AG04450 (cell line): ENCODE measurements around the gene C19orf81. TPM values are rescaled to one million over a fixed set of nuclear protein-coding genes. Genes with fewer than 3 reads are reported as not detected.

Source experiments
- CTCF ChIA-PET: fragments of 300-600, 350-600 bp; formaldehyde crosslinking; extraction: SDS; loops from one replicate; lab custom pipeline; 2022; ENCODE audit warnings: antibody characterized with exemption, inconsistent platforms; lab: Charles Lee
- POLR2A ChIA-PET: fragments of 350-600 bp; formaldehyde crosslinking; extraction: SDS; loops from one replicate; lab custom pipeline; 2021; ENCODE audit warnings: antibody characterized with exemption, inconsistent platforms; lab: Yijun Ruan, JAX
- DNase-seq: peaks from one replicate; pipeline ENCODE4 v3.0.0-alpha.2; 2011; ENCODE audit warnings: low read depth, low spot score
- H3K27ac ChIP-seq: one replicate; pipeline ENCODE4 v1.5.1; 2012; ENCODE audit warnings: low read depth, low read length, control low read depth
- H3K27me3 ChIP-seq: one replicate; pipeline ENCODE4 v1.6.0; 2012; ENCODE audit warnings: low read length; ENCODE audit not compliant: control insufficient read depth, insufficient read depth
- H3K4me3 ChIP-seq: 2 replicates; pipeline ENCODE4 v1.5.1; 2011; ENCODE audit warnings: mild to moderate bottlenecking, low read depth, low read length, control low read depth
- H3K9me3 ChIP-seq: 2 replicates; pipeline ENCODE4 v1.5.1; 2012; ENCODE audit warnings: low read length; ENCODE audit not compliant: control insufficient read depth, insufficient read depth
- polyA plus RNA-seq: library from polyadenylated mRNA; depleted of rRNA; stranded (reverse); fragments of >200 nt; gene quantifications from 2 replicates; pipeline ENCODE4 v1.2.3, GENCODE V29; 2011
- TF ChIP-seq, protein P1 (sequence below): IDR thresholded peaks from 2 replicates; pipeline ENCODE4 v1.5.1; 2011; ENCODE audit warnings: low read depth, low read length, control low read depth, inconsistent platforms

Gene C19orf81
- polyA plus RNA-seq, 1 experiment, result not detected

GRCh38 chr19:50690439-50690838 is 41.2 kb downstream of the C19orf81 start:
- TF ChIP-seq, protein P1, sequence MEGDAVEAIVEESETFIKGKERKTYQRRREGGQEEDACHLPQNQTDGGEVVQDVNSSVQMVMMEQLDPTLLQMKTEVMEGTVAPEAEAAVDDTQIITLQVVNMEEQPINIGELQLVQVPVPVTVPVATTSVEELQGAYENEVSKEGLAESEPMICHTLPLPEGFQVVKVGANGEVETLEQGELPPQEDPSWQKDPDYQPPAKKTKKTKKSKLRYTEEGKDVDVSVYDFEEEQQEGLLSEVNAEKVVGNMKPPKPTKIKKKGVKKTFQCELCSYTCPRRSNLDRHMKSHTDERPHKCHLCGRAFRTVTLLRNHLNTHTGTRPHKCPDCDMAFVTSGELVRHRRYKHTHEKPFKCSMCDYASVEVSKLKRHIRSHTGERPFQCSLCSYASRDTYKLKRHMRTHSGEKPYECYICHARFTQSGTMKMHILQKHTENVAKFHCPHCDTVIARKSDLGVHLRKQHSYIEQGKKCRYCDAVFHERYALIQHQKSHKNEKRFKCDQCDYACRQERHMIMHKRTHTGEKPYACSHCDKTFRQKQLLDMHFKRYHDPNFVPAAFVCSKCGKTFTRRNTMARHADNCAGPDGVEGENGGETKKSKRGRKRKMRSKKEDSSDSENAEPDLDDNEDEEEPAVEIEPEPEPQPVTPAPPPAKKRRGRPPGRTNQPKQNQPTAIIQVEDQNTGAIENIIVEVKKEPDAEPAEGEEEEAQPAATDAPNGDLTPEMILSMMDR, result no peak
- POLR2A ChIA-PET, result no interaction called here
- DNase-seq, result no peak
- peaks cover 20% of the 10 kb centered on the region for H3K27me3 ChIP-seq
- CTCF ChIA-PET, result no interaction called here
- H3K4me3 ChIP-seq, result no peak overlapping the region
- H3K27ac ChIP-seq, result no peak overlapping the region
- H3K9me3 ChIP-seq, result no peaks in the 10 kb centered on the region; the same call in 1 of the 2 replicates

DNA sequence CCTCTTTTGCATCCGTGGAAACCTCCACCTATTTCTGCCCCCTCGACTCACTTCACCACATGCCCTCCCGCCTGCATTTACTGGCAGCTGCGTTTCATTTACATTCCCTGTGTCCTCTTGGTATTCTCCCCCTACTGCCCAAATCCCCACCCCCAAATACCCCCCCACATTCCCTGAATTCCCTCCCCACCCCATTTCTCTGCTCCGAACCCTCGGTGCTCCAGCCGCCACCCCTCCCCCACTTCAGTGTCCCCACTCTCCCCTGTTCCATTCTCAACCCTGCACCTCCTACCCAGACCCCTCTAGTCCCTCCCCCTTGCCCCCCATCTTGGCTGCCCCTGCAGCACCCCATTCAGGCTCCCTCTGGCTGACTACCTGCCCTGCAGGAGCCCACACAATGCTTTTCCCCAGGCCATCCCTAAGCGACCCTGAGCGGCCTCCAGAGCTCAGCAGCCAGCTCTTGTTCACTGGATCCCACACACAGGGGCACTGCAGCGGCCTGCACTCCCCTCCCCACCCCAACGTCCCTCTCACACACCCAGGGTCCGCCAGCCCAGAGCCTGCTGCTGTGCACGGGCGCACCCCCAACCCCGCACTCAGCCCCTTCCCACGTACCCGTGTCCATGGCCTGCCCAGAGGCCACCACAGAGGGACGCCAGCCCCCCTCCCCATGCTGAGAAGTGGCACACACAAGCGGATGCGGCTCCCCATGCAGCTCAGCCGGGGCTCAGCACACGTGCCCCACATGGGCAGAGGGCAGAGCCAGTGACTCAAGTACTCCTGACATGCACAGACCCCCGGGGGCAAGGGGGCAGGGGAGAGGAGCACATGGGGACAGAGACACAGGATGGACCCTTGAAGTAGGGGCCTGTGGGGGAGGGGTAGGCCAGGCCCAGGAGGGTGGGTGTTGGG is 44.1 kb downstream of the C19orf81 start:
- Histone ChIP-seq H3K9me3 (no peaks in the 10 kb centered on the region; the same call in 1 of the 2 replicates), H3K27ac (no peak overlapping the region), H3K27me3 (peaks cover 30% of the 10 kb centered on the region), H3K4me3 (no peak overlapping the region)
- no peak for DNase-seq
- CTCF ChIA-PET, result no interaction called here
- TF ChIP-seq, protein P1, result no peak
- POLR2A ChIA-PET, result no interaction called here

GRCh38 chr19:50694815-50695145 is 45.5 kb downstream of the C19orf81 start:
- DNase-seq, result no peak
- CTCF ChIA-PET, result no interaction called here

DNA sequence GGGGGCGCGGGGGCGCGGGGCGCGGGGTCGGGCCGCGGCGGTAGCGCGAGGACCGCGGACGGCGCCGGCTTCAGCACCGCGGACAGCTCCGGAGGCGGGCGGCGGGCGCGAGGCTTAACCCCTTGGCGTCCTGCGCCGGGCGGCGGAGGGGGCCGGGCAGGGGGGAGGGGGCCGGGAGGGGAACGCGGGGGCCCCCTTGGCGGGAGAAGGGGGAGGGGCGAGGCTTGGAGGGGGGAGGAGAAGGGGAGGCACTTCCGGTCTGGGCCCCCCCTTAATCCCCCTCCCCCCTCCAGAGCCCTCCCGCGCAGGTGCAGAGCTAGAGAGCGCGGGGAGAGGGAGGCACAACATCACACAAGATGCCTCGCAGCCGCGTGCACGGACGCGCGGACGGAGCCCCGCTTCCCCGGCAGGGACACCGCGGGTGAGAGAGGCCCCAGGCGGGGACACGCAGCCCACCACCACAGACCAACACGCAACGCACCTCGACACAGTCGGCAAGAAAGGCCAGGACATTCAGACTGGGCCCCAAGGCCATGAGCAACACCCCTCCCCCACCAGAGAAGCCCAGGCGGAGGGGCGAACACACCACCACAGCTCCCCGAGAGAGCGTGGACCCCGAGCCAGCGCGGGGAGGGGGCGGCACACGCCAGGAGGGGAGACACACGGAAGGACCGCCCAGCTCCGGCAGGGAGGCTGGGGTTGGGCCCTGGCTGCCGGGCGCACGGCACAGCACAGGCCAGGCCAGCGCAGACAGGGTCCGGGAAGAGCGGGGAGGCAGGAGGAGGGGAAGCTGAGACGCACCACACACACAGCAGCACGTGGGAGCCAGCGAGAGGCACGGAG is 46.2 kb downstream of the C19orf81 start:
- ChIA-PET CTCF (no interaction called here), POLR2A (no interaction called here)
- H3K9me3 ChIP-seq, result no peaks in the 10 kb centered on the region; the same call in 1 of the 2 replicates
- TF ChIP-seq, protein P1, result no peak
- no peak overlapping the region for H3K4me3 ChIP-seq
- no peak overlapping the region for H3K27ac ChIP-seq
- peaks cover 30% of the 10 kb centered on the region for H3K27me3 ChIP-seq
- DNase-seq, result no peak

More at GRCh38 chr19:50694815-50695145, 45.5 kb downstream of the C19orf81 start:
- peaks cover 30% of the 10 kb centered on the region for H3K27me3 ChIP-seq
- TF ChIP-seq, protein P1, result no peak
- no peak overlapping the region for H3K27ac ChIP-seq
- no peak overlapping the region for H3K4me3 ChIP-seq
- H3K9me3 ChIP-seq, result no peaks in the 10 kb centered on the region; the same call in 1 of the 2 replicates
- POLR2A ChIA-PET, result no interaction called here
